Measurements from ENCODE around the gene ZFYVE19. TPM values are rescaled to one million over a fixed set of nuclear protein-coding genes. Genes with fewer than 3 reads are reported as not detected.

ZFYVE19 gene
- total RNA-seq, 2 donors from 2014 or later: 19.5 to 22.7 TPM

Other genes with a start within 250 kb of the ZFYVE19 start
- 10 to 100 TPM; 20.9 to 28.5 TPM for gene CCDC32, start 242.0 kb upstream of the ZFYVE19 start, total RNA-seq
- gene RPUSD2, start 237.8 kb upstream of the ZFYVE19 start, total RNA-seq: 10 to 100 TPM in 1 of 2 donors, 1 to 10 TPM in 1; 9.1 to 15.1 TPM
- gene KNL1, start 212.8 kb upstream of the ZFYVE19 start, total RNA-seq: 1 to 10 TPM in 1 of 2 donors, under 1 TPM in 1; 0.77 to 4.6 TPM
- gene RAD51, start 111.9 kb upstream of the ZFYVE19 start, total RNA-seq: 1 to 10 TPM; 1.5 to 2.0 TPM
- gene RMDN3, start 51.8 kb upstream of the ZFYVE19 start, total RNA-seq: 10 to 100 TPM; 31.4 to 33.1 TPM
- 10 to 100 TPM; 16.4 to 20.5 TPM for gene GCHFR, start 43.0 kb upstream of the ZFYVE19 start, total RNA-seq
- 1 to 10 TPM in 1 of 2 donors, under 1 TPM in 1; 0.89 to 1.2 TPM for gene C15orf62, start 37.1 kb upstream of the ZFYVE19 start, total RNA-seq
- gene DNAJC17, start 384 bp downstream of the ZFYVE19 start, total RNA-seq: 10 to 100 TPM; 24.1 to 27.7 TPM
- not detected for gene PPP1R14D, start 21.6 kb downstream of the ZFYVE19 start, total RNA-seq
- 1 to 10 TPM; 2.5 to 4.1 TPM for gene SPINT1, start 37.0 kb downstream of the ZFYVE19 start, total RNA-seq
- under 1 TPM in 1 of 2 donors, not detected in 1; 0.18 TPM for gene RHOV, start 67.1 kb downstream of the ZFYVE19 start, total RNA-seq
- 10 to 100 TPM; 13.6 to 18.4 TPM for gene VPS18, start 87.4 kb downstream of the ZFYVE19 start, total RNA-seq
- not detected for gene DLL4, start 122.3 kb downstream of the ZFYVE19 start, total RNA-seq
- gene CHAC1, start 146.4 kb downstream of the ZFYVE19 start, total RNA-seq: under 1 TPM; 0.35 to 0.70 TPM